Suprapubic skin (tissue), 4 donors: Measurements from ENCODE around the gene IRF2BP2.

Experiments used
- CTCF ChIP-seq, 2 donors: fragments of 200-600 bp in 1 of 2; fragments of 450-650 bp in 1 of 2; sonication (generic) in 1 of 2; IDR thresholded peaks; one replicate each; pipeline ENCODE4 v1.5.1; 2016 to 2019; ENCODE audit warnings: antibody characterized with exemption in 2 of 2, mild to moderate bottlenecking in 1 of 2, moderate library complexity in 1 of 2
- EP300 ChIP-seq: sonication (generic); formaldehyde crosslinking; IDR thresholded peaks from one replicate; pipeline ENCODE4 v1.6.1; 2017; ENCODE audit warnings: antibody characterized with exemption
- POLR2A ChIP-seq, 2 donors: fragments of 450-650 bp; IDR thresholded peaks; one replicate each; pipeline ENCODE4 v1.6.1; 2017; ENCODE audit warnings: antibody characterized with exemption in 2 of 2, mild to moderate bottlenecking in 2 of 2, moderate library complexity in 2 of 2
- POLR2AphosphoS5 ChIP-seq, 3 donors: sonication (generic); formaldehyde crosslinking; IDR thresholded peaks; one replicate each; pipeline ENCODE4 v1.6.1; 2017; ENCODE audit warnings: antibody characterized with exemption in 3 of 3

- TF ChIP-seq CTCF (IDR thresholded peaks at IDR 0.05), result no peak
- TF ChIP-seq POLR2A (IDR thresholded peaks at IDR 0.05), result no peak
- no peak for TF ChIP-seq EP300
- no peak for TF ChIP-seq POLR2AphosphoS5 (IDR thresholded peaks at IDR 0.05)
Observed at GRCh38 chr1:234578087-234578486, 31.9 kb downstream of the IRF2BP2 start.
